Glutamatergic neuron (in vitro differentiated cells): ENCODE results near the gene BCL11A. TPM values are rescaled to one million over a fixed set of nuclear protein-coding genes. Genes with fewer than 3 reads are reported as not detected.

ENCODE experiments used
- DNase-seq: peaks from one replicate; pipeline ENCODE4 v3.0.0; 2022
- H3K27ac Mint-ChIP-seq: one replicate; pipeline ENCODE4 v1.8.0; 2020; ENCODE audit warnings: mild to moderate bottlenecking, mixed read lengths, inconsistent platforms; ENCODE audit not compliant: unreplicated experiment
- H3K27me3 Mint-ChIP-seq: one replicate; pipeline ENCODE4 v1.8.0; 2020; ENCODE audit warnings: mild to moderate bottlenecking, moderate library complexity, mixed read lengths, inconsistent platforms; ENCODE audit not compliant: unreplicated experiment
- H3K36me3 Mint-ChIP-seq: one replicate; pipeline ENCODE4 v1.8.0; 2020; ENCODE audit warnings: mild to moderate bottlenecking, mixed read lengths, inconsistent platforms; ENCODE audit not compliant: unreplicated experiment
- H3K4me1 Mint-ChIP-seq: one replicate; pipeline ENCODE4 v1.8.0; 2020; ENCODE audit warnings: mild to moderate bottlenecking, low read depth, mixed read lengths, inconsistent platforms; ENCODE audit not compliant: unreplicated experiment
- H3K4me3 Mint-ChIP-seq: one replicate; pipeline ENCODE4 v1.8.0; 2020; ENCODE audit warnings: mild to moderate bottlenecking, mixed read lengths, inconsistent platforms; ENCODE audit not compliant: unreplicated experiment
- H3K9me3 Mint-ChIP-seq: one replicate; pipeline ENCODE4 v1.8.0; 2020; ENCODE audit warnings: mild to moderate bottlenecking, moderate library complexity, mixed read lengths, inconsistent platforms; ENCODE audit not compliant: unreplicated experiment
- total RNA-seq: library from RNA; stranded (reverse); fragmentation: NEBNext Ultra II Directional; extraction: Animal tissue kit (Norgen Biotek cat#: 25700); gene quantifications from one replicate; pipeline ENCODE4 v1.2.1, GENCODE V29; 2021; ENCODE audit not compliant: unreplicated experiment
- TF ChIP-seq, protein P1 (sequence below): fragments of 200-600 bp; sonication (generic); IDR thresholded peaks from one replicate; pipeline ENCODE4 v1.5.0; 2021; ENCODE audit not compliant: partially characterized antibody, unreplicated experiment

Gene BCL11A
- total RNA-seq, 1 donor from 2014 or later = 29.1 TPM

DNA sequence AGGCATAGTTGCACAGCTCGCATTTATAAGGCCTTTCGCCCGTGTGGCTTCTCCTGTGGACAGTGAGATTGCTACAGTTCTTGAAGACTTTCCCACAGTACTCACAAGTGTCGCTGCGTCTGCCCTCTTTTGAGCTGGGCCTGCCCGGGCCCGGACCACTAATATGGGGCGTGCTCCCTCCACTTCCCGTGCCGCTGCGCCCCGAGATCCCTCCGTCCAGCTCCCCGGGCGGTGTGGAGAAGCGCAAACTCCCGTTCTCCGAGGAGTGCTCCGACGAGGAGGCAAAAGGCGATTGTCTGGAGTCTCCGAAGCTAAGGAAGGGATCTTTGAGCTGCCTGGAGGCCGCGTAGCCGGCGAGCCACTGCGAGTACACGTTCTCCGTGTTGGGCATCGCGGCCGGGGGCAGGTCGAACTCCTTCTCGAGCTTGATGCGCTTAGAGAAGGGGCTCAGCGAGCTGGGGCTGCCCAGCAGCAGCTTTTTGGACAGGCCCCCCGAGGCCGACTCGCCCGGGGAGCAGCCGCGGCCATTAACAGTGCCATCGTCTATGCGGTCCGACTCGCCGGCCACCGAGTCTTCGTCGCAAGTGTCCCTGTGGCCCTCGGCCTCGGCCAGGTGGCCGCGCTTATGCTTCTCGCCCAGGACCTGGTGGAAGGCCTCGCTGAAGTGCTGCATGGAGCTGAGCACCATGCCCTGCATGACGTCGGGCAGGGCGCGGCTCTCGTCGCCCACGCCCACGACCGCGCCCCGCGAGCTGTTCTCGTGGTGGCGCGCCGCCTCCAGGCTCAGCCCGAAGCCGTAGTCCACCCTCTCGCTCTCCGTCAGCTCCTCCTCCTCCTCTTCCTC lies 92.7 kb downstream of the BCL11A start:
- TF ChIP-seq, protein P1, sequence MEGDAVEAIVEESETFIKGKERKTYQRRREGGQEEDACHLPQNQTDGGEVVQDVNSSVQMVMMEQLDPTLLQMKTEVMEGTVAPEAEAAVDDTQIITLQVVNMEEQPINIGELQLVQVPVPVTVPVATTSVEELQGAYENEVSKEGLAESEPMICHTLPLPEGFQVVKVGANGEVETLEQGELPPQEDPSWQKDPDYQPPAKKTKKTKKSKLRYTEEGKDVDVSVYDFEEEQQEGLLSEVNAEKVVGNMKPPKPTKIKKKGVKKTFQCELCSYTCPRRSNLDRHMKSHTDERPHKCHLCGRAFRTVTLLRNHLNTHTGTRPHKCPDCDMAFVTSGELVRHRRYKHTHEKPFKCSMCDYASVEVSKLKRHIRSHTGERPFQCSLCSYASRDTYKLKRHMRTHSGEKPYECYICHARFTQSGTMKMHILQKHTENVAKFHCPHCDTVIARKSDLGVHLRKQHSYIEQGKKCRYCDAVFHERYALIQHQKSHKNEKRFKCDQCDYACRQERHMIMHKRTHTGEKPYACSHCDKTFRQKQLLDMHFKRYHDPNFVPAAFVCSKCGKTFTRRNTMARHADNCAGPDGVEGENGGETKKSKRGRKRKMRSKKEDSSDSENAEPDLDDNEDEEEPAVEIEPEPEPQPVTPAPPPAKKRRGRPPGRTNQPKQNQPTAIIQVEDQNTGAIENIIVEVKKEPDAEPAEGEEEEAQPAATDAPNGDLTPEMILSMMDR = no peak

GRCh38 chr2:60459851-60460250 lies 93.6 kb downstream of the BCL11A start:
- Mint-ChIP-seq H3K9me3 (peaks cover 1% of the 10 kb centered on the region), H3K4me3 (no peak overlapping the region), H3K4me1 (peaks cover 7% of the 10 kb centered on the region), H3K36me3 (no peaks in the 10 kb centered on the region), H3K27me3 (no peaks in the 10 kb centered on the region), H3K27ac (no peak overlapping the region)
- no peak for DNase-seq
- TF ChIP-seq, protein P1 = no peak

More for the DNA sequence above, 92.7 kb downstream of the BCL11A start:
- no peak for DNase-seq
- Mint-ChIP-seq H3K36me3 (no peaks in the 10 kb centered on the region), H3K9me3 (peaks cover 1% of the 10 kb centered on the region), H3K4me3 (no peak overlapping the region), H3K4me1 (peaks cover 7% of the 10 kb centered on the region), H3K27me3 (no peaks in the 10 kb centered on the region), H3K27ac (no peak overlapping the region)

DNA sequence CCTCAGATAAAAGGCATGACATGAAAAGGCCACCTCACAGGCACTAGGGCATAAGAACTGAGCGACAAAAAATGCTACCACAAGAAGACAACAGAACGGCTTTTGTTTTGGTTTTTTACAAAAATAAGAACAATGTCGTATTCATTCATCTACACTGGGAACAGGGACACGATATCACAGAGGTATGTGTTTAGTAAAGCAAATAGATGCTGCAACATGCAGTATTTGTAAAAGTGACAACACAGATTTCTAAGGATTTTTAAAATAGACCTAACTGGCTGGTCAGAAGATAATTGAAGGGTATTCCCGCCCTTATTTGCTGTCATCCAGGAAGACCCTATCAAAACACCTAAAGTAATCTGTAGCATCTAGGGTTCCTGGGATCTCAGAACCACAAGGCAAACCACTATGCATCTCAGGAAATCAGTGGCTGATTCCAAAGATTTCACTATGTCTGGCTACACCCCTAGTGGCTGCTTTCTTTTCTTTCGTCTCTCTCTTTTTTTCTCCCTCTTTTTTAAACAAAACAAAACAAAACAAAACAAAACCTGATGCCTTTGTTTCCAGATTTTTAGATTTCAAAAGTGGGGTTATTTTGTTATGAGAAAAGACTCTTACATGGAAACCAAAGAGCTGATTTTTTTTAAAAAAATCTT lies 97.2 kb downstream of the BCL11A start:
- TF ChIP-seq, protein P1 = peak; percentile 23
- Mint-ChIP-seq H3K4me3 (no peak overlapping the region), H3K27ac (no peak overlapping the region), H3K4me1 (peaks cover 8% of the 10 kb centered on the region), H3K27me3 (no peaks in the 10 kb centered on the region), H3K9me3 (peaks cover under 1% of the 10 kb centered on the region), H3K36me3 (no peaks in the 10 kb centered on the region)
- DNase-seq = no peak

DNA sequence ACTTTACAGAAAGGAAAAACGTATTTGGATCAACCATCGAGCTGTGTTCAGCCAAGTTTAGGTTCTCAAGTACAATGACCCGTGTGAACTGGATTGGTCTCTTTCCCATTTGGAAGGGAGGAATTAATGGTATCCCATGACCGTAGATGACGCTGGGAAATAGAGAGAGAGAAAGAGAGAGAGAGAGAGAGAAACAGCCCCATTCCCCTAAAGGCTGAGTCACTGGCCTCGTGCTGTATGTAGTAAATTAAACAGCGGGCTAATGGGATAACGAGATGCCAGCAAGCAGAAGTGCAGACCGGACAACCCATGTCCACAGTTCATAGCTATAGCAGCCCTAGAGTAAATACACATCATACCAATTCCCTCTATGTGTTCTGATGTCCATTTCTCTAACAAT lies 99.6 kb downstream of the BCL11A start:
- Mint-ChIP-seq H3K27ac (no peak overlapping the region), H3K36me3 (no peaks in the 10 kb centered on the region), H3K9me3 (no peaks in the 10 kb centered on the region), H3K27me3 (no peaks in the 10 kb centered on the region), H3K4me1 (peaks cover 6% of the 10 kb centered on the region), H3K4me3 (no peak overlapping the region)
- DNase-seq = no peak
- TF ChIP-seq, protein P1 = no peak

DNA sequence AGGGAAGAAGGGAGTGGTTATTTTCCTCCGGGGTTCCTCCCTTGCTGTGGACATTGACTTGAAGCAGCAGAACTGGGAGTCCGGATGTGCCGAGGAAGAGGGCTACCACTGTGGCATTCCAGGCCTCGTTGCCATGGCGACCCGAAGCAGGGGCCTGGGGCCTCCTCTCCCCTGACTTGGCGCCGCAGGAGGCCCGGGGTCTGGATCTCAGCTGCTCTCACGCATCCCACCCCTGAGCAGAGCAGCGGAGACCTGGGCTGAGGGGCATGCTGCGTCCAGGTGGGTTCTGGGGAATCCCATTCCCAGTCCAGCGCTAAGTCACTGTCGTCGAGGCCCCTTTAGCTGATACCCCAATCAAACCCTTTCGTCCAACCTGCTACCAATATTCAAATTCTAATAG lies 100.2 kb downstream of the BCL11A start:
- no peaks in the 10 kb centered on the region for H3K9me3 Mint-ChIP-seq
- no peak overlapping the region for H3K27ac Mint-ChIP-seq
- TF ChIP-seq, protein P1 = no peak
- no peaks in the 10 kb centered on the region for H3K36me3 Mint-ChIP-seq
- peaks cover 6% of the 10 kb centered on the region for H3K4me1 Mint-ChIP-seq
- peak; percentile 45 for DNase-seq
- H3K27me3 Mint-ChIP-seq = no peaks in the 10 kb centered on the region
- no peak overlapping the region for H3K4me3 Mint-ChIP-seq
